ENCODE data around the gene SVBP.
A peak's percentile ranks its signal among the peaks of the same experiment; 100 is the strongest.
"Not testable (repeated sequence)": the region's sequence is repeated elsewhere in the genome, so short reads cannot be mapped to it uniquely, and the experiment has no call there.

The SVBP gene, protein sequence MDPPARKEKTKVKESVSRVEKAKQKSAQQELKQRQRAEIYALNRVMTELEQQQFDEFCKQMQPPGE

DNA sequence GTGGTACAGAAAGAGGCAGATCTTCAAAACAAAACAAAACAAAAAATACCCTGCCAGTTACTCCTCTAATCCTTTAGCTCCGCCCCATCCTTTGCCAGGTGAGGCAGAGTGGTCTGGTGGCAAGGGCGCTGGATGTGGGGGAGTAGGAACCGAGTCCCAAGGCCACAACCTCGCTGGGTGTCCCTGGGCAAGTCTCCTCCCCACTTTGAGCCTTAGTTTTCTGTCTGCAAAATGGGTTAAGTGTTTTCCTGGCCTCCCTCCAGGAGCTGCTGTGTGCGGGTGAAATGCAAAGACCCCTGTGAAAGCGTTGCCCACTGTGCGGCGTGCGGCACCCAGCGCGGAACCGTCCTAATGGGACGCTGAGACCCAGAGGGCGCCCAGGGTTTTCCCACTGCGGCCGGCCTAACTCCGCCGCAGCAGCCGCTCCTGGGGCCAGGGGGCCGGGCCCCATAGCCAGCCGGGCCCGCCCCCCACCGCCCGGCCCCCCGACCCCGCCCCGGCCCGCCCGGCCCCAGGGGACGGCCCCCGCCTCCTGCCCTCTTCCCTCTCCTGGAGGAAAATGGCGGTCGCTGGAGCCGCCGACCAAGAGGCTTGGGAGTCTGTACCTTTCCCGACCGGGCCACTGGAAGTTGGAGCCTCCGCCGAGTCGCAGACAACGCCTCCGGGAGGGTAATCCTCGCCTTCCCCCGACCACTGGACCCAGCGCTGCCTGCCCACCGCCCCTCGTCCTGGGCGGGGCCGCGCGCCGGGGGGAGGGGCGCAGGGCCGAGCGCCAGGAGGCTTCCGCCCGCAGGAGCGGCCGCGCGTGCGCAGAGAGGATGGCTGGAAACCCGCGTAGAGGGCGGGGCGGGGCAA, at the start of gene SVBP, which contains the start of gene ERMAP:
Gene SVBP, minus strand, starts transcription at position 813 of the 855 bp plus-strand sequence. CDS start 853 bp downstream, outside the sequence.
Gene ERMAP, plus strand, starts transcription at position 538 of the 855 bp plus-strand sequence. CDS start 13,327 bp downstream, outside the sequence.
- peak; percentile 79 for DNase-seq (ENCODE audit: low read depth)

DNA sequence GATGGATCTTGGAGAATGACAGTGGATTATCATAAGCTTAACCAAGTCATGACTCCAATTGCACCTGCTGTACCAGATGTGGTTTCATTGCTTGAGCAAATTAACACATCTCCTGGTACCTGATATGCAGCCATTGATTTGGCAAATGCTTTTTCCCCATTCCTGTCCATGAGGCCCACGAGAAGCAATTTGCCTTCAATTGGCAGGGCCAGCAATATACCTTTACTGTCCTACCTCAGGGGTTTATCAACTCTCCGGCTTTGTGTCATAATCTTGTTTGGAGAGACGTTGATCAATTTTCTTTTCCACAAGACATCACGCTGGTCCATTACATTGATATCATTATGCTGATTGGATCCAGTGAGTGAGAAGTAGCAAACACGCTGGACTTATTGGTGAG, 49.4 kb upstream of the SVBP start:
- DNase-seq (ENCODE audit: low read depth): no peak

DNA sequence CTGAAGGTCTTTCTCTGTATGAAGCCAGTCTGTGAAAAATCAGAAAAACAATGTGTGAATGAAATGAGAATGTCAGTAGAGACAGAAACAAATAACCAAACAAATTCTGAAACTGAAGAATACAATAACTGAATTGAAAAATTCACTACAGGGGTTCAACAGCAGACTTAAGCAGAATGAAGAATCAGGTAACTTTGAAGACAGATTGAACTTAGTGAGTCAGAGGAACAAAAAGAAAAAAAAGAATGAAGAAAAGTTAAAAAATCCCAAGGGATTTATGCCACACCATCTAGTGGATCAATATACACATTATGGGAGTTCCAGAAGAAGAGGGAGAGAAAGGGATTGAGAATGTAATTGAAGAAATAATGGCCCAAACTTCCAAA, 43.8 kb upstream of the SVBP start:
- no peak for DNase-seq (ENCODE audit: low read depth)

DNA sequence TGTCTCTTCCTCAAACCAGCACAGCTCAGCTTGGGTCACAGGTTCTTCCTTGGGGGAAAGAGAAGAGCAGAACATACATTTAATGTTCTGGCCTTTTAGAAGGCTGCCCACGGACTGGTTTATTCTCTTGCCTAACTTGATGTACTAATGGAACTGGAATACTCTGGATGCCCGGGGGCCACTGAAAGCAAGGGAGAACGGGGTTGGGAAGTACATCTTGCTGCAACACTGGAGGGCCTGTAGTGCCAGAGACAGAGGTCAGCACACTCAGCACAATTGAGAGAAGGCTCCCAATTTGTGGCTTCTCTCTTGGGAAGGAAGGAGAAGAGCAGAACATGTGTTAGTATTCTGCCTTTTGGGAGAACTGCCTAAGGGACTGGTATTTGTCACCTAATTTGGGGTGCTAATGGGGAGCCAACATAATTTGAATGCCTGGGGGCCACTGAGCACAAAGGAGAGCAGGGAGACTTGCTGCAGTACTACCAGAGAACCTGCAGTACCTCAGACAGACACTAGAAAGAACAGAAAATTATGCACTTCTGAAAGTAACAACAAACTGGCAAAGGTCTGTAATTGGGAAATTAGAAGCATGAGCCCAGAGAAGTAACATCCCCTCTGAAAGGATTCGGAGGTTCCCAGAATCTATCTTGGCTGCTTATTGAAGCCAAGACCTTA, 43.3 kb upstream of the SVBP start:
- DNase-seq (ENCODE audit: low read depth): no peak

DNA sequence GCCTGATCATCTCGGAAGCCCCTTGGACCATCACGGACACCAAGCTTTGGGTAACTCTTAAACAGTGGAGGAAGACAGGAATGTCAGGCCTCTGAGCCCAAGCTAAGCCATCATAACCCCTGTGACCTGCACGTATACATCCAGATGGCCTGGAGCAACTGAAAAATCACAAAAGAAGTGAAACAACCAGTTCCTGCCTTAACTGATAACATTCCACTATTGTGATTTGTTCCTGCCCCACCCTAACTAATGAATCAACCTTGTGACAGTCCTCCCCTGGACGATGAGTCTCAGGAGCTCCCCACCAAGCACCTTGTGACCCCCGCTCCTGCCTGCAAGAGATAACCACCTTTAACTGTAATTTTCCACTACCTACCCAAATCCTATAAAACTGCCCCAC, 42.2 kb upstream of the SVBP start:
- not testable (repeated sequence) for DNase-seq (ENCODE audit: low read depth)

DNA sequence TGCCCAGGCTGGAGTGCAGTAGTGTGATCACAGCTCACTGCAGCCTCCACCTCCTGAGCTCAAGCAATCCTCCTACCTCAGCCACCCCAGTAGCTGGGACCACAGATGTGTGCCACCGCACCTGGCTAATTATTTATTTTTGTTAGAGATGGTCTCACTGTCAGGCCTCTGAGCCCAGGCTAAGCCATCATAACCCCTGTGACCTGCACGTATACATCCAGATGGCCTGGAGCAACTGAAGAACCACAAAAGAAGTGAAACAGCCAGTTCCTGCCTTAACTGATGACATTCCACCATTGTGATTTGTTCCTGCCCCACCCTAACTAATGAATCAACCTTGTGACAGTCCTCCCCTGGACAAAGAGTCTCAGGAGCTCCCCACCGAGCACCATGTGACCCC, 39.4 kb upstream of the SVBP start:
- DNase-seq (ENCODE audit: low read depth): not testable (repeated sequence)

DNA sequence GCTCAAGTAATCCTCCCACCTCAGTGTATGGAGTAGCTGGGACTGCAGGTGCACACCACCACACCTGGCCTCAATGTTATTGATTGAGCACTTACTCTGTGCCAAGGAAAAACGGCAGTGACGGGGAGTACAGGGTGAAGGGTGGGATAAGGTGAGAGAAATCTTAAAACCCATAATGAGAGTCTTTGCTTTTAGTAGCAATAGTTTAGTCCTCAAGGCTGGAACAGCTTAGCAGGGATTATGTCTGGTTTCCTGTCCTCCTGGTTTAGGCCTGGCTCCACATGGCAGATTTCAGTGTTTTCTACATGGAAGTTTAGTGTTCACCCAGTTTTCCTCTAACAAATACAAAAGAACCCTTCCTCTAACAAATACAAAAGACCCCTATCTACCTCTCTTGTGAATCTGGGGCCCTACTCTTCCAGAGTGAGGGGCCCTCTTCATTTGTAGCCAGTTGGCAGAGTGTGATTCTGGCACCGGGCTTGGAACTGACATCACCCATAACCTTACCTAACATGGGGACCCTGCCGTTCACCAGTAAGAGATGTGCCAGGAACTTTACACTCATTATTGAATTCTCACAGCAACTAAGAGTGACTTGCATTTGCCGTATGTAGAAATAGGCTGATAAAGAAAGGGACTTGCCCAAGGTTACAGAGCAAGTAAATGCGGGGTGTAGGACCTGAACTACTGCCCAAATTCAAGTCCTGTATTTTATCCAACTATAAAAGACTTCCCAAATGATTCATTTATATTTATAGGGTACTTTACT, 36.1 kb upstream of the SVBP start:
- DNase-seq (ENCODE audit: low read depth): no peak

DNA sequence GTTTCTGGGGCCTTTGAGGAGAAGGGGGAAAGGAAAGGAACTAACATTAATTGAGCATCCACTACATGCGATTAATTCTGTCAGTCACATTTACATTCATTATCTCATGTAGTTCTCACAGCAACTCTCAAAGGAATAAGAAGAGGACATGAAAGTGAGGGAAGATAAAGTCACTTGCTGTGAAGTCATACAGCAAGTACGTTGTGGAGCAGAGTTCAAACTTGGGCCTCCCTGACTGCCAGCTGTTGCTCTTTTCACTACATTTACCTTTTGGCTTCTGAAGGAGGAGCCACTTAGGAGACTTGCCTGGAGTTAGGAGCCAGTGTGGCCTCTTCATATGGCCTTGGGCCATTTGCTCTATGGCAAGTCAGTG, 35.4 kb upstream of the SVBP start:
- DNase-seq (ENCODE audit: low read depth): no peak

DNA sequence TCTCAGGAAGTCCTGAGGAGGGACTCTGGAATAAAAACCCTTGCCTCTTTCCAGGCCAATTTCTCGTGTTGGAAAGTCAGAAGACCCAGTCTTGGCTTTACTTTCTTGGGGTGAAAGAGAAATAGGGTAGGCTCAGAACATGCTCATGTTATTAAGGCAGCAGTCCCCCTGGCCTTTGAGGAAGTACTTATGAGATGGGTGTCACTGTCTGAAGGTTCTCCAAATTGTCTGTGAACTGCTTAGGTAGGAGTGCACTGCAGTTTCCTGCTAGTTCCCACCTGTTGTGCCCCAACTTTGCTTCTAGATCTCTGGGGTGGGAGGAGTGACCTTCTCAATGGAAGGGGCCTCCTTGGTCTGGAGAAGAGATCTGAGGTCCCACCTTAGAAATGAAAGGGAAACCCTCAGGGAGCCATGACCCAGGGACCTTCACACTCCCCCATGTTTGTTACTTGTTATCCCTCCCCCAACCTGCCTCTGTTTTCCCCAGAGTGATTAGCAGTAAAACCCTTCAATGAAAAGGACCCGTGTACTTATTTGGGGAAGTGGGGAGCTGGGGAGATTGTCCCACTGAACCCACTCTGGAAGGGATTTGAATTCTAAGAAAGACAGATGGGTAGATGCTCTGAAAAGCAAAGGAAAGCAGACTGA, 34.9 kb upstream of the SVBP start:
- DNase-seq (ENCODE audit: low read depth): no peak

DNA sequence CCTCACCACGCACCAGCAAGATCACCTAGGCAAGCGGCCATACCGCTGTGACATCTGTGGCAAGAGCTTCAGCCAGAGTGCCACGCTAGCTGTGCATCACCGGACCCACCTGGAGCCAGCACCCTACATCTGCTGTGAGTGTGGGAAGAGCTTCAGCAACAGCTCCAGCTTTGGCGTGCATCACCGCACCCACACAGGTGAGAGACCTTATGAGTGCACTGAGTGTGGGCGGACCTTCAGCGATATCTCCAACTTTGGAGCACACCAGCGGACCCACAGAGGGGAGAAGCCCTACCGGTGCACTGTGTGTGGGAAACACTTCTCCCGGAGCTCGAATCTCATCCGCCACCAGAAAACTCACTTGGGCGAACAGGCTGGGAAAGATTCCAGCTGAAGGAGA, 34.2 kb upstream of the SVBP start:
- DNase-seq (ENCODE audit: low read depth): no peak

DNA sequence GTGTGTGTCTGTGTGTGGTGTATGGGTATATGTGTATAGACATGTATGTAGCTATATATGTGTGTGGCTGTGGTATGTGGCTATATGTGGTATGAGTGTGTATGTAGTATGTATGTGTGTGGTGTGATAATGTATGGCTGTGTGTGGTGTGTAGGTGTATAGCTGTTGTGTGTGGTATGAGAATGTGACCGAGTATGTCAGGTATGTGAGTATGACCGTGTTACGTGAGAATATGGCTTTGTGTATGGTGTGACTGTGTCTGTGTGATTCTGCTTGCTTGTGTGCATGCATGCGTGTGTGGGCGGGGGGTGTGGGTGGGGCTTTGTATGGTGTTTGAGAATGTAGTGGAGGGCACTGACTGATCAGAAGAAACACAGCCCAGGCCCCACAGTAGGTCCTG, 32.7 kb upstream of the SVBP start:
- DNase-seq (ENCODE audit: low read depth): no peak

DNA sequence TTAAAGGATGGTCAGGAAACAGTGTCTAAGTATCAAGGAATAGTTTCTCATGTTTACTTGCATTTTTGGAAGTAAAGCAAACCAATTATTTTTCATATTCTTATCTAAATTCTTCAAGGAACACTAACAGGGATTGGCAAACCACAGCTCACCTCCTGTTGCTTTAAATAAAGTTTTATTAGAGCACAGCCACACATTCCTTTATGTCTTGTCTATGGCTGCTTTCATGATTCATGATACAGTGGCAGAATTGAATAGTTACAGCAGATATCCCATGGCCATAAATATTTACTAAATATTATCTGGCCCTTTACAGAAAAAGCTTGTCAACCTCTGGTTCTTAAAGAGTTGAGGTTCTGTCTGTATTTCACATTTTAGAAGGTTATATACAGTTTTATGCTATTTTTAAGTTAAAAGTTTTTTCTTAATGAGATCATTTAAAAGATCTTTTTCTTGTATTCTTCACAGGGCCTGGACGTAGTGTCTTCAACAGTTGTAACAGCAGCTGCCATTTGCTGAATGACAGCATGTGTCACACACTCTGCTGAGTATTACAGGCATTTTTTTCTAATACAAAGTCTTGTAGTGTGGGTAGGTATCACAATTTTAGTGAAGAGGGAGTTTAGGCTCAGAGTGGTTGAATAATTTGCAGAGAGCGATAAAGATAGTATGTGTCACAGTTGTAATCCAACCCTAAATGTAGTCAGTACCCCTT, 31.8 kb upstream of the SVBP start:
- DNase-seq (ENCODE audit: low read depth): no peak

DNA sequence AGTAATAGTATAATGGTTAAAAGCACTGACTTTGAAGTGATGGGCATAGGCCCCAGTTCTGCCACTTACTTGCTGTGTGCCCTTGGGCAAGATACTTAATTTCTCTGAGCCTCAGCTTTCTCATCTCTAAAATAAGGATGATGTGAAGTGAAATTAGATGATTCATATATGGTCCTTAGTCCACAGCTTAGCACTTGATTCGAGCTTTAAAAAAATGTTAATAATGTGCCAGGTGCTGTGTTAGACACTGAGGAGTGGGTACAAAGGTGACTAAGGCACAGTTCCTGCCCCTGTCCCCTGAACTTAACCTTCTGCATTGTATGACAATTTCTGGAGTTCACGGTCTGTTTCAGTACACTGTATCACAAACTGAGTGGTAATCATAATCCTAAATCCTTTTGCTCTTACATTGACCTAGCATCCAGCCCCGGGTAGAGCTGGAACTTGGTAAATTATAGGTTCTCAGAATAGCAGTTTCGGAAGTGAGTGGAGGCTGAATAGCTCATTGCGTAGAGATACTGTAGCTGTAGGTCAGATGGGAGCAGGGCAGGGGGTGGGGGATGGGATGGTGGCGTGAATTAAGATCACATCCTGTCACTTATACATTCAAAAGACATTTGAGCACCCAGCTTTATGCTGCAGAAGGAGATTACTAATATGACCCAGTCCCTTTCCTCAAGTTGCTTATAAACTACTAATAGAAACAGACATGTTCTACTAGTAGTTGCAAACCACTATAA, 30.7 kb upstream of the SVBP start:
- DNase-seq (ENCODE audit: low read depth): no peak

DNA sequence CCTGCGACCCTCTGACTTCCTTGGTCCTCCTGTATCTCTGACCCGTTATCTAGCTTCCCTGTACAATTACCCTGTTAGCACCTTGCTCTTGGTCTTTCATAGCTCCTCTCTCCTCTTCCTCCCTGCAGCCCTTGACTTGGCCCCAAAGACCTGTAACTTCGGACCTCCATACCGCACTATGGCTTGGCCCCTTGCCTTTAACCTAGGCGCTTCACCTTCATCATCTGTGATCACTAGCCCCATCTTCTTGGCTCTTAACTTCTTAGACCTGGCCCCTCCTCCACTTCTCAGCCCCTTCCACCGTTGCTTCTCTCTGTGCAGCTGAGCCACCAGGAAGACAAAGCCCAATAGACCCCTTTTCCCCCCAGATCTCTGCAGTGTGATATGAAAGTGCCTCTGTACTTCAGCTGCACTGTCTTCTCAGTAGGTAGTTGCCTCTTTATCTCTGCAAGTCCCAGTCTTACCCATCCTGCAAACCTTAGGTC, 30.0 kb upstream of the SVBP start:
- no peak for DNase-seq (ENCODE audit: low read depth)

DNA sequence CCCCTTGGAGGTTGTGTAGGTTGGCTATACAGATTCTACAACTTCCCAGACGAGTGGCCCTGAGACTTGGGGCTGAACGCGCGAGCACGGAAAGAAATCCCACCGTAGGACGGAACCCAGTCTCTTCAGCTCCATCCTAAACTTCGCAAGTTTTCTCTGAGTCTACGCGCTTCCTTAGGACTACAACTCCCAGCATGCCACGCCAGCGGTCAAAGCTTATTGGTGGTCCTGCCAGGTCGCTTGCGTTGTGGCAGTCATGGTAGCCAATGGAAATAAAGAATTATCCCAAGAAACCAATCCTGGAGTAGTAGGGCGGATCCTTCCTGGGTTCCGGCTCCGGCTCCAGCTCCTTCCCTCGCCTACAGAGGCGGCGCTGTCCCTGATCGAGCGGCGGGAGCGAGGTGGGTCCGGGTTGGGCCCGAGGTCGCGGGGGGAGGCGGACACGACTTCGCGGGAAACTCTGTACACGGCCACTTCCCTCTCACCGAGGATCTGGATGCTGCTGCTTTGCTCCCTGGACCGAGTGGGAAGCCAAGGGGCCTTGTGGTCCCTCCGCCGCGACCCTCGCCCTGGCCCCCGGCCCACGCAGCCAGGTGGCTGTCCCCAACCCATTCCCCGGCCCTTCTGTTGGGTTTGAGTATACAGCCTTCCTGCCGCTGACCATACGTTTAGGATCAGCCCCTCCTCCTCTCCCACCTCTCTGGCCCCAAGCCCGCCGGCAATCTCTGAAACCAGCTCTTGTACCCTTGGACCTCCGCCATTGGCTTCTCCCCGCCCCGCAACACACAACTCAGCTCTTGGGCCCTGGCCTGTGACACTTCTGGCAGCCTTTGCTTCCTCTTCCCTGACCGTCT, 29.3 kb upstream of the SVBP start, which contains the start of gene ZNF691:
Gene ZNF691, plus strand, starts transcription at position 357 of the 854 bp plus-strand sequence. CDS start 3,046 bp downstream, outside the sequence.
- peak; percentile 93 for DNase-seq (ENCODE audit: low read depth)

DNA sequence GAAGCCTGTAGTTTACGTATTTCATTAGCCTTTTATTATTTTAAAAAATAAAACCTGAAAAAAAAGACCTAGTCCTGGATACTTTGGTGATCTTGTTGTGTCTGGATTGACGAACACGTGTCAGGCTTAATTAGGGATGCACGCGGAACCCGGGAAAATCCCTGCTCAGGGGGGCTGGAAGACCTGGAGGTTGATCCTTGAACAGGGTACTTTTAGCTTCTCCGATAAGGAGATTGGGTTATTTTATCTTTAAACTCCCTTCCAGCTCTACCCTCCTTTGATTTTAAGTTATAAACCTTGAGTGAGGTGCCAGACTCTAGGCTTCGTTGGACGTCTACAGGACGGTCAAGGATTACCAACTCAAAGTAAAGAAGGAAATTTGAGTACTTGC, 28.7 kb upstream of the SVBP start:
- no peak for DNase-seq (ENCODE audit: low read depth)

DNA sequence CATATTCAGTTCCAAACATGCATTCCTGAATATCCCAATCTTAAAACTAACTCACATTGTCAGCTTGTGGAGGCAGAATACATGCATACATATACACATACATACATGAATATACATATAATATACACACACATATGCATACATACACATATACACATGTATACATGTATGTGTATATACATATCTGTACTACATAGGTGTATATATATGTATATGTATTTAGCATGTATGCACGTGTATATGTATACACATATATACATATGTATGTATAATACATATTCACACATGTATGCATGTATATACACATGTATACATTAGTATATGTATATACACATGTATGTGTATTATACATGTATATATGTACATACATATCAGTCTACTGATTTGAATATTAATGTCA, 28.0 kb upstream of the SVBP start:
- DNase-seq (ENCODE audit: low read depth): no peak

DNA sequence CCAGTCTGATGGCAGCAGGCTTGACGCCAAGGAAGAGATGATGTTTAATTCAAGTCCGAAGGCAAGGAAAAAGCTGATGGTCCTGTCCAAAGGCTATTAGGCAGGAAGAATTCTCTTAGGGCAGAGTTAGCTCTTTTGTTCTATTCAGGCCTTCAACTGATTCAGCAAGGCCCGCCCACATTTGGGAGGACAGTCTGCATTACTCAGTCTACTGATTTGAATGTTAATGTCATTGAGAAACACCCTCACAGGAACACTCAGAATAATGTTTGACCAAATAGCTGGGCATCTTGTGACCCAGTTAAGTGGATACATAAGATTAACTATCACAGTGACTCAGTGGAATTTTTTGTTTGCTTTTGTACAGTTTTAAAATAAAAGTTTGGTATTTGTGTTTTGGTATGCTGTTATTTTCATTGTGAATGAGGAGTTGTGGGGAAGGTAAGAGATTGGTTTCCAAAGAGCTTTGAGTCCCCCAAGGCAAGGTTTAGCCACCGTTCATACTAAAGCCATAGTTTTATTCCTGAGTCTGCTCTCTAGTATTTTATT, 27.5 kb upstream of the SVBP start:
- no peak for DNase-seq (ENCODE audit: low read depth)

All from CMK (cell line).